Fibroblast of skin of scalp (primary cell): Measurements from ENCODE around the gene ACP5. TPM values are rescaled to one million over a fixed set of nuclear protein-coding genes. Genes with fewer than 3 reads are reported as not detected.
"Not testable (repeated sequence)": the region's sequence is repeated elsewhere in the genome, so short reads cannot be mapped to it uniquely, and the experiment has no call there.

Experiments
- DNase-seq: peaks from one replicate; pipeline ENCODE4 v3.0.0-alpha.2; 2013
- polyA plus RNA-seq, 2 experiments: library from polyadenylated mRNA; unstranded; fragments of 120-200 nt; gene quantifications; one replicate each; pipeline ENCODE4 v1.2.1, GENCODE V29; 2013; ENCODE audit not compliant: insufficient read length in 2 of 2

ACP5 gene
- polyA plus RNA-seq (2013, experiment 1 of 2; ENCODE audit: insufficient read length) = 0.39 TPM
- polyA plus RNA-seq (2013, experiment 2 of 2; ENCODE audit: insufficient read length) = 0.83 TPM

DNA sequence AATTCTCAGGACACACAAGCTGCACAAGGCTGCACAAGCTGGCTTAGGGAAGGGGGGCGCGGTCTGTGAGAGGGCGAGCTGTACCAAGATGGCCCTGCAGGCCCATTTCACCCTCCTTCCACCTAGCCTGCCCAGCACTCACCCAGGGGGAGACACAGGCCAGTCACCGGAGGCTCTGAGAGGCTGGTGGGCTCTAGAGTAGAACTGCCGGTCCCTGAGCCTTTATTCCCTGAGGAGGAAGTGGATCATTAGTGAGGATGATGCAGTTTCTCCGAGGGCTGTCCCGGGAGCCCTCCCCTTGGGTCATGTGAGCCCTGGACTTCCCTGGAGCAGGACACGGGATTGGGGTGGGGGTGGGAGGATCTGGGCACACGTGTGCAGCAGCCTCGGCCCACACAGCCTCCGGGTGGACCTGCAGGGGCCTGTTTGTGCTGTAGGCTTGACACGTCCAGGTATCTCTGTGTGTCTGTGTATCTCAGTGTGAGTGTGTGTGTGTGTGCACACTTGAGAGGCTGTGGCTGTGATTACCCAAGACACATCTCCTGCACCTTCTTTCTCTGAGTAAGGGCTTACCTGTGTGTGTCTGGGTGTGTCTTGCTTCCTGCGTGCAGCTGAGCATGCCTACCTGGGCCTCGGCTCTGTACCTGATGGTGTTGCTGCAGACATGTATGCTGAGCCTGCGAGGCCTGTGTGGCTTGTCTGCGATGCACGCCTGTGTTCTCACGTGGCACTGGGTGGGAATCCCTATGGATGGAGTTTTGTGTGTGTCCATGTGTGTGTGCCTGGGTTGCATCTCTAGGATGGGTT lies at the start of gene ACP5:
Gene ACP5 (minus strand): TSS at position 195 of the 807 bp plus-strand sequence. CDS start 328 bp downstream, outside the sequence.
- DNase-seq = no peak

DNA sequence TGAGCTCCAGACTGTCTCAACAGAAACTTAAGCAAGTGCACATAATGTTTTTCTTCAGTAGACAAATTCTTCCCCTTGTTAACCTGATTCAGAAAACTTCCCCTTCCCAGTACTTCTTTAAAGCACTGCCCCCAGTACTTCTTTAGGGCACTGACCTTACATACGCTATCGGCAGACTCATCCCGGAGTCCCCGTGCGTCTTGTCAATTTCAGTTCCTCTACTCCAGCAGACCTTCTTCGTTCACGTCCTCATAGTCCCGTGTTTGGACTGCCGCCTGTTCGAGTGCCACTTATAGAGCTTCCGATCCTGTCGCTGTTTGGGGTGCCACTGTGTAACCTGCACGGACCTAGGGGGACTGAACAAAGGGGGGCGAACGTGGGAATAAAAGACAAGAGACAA lies 48.8 kb upstream of the ACP5 start:
- no peak for DNase-seq

DNA sequence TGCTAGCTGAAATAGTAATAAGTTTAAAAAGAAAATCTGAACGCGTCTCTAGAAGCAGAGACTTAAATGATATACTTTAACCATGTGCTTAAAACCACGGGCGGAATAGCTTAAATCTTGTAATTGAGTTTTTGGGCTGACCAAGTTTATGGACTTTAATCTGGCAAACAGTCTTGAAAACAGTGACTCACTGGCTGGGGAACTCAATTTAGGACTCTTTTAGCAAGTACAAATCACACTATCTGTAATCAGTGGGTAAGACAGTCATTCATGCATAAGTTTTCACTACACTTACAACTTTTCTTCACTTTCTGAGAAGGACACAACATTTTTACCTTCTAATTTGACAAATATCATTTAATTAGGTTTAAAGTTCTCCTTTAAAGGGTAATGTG lies 46.6 kb upstream of the ACP5 start:
- peak; percentile 52 for DNase-seq

DNA sequence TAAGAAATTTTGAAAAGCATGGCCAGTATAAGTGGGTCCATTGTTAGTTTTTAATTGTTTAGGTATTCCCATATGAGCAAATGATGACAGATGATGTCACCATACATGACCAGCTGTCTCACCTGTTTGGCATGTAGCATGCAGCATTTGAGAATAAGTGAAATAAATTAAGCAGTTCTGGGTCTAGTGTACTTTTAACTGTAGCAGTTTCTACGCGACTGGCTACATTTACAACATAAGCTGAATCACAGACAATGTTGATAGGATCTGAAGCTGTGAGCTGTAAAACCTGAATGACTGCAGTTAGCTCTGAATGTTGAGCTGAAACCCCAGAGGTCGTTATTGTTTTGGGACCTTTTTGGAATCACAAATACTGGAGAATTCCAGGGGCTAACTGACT lies 45.0 kb upstream of the ACP5 start:
- DNase-seq = not testable (repeated sequence)

DNA sequence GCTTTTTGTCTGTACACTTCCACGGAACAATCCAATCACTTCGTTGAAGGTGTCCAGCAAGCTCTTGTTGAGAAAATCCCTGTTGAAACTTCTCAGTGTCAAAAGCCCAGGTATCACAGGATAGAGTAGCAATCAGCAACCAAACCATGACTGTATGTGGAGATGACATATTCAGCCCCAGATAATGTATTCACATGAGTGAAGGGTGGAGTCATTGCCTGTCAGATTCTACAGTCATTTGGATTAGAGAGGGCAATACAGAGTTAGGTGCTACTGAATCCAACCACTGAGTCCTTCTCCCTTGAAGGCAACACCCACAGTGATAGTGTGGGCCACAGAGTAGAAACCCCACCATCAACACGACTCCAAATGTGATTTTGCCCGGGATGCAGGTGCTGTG lies 43.1 kb upstream of the ACP5 start:
- DNase-seq = no peak

DNA sequence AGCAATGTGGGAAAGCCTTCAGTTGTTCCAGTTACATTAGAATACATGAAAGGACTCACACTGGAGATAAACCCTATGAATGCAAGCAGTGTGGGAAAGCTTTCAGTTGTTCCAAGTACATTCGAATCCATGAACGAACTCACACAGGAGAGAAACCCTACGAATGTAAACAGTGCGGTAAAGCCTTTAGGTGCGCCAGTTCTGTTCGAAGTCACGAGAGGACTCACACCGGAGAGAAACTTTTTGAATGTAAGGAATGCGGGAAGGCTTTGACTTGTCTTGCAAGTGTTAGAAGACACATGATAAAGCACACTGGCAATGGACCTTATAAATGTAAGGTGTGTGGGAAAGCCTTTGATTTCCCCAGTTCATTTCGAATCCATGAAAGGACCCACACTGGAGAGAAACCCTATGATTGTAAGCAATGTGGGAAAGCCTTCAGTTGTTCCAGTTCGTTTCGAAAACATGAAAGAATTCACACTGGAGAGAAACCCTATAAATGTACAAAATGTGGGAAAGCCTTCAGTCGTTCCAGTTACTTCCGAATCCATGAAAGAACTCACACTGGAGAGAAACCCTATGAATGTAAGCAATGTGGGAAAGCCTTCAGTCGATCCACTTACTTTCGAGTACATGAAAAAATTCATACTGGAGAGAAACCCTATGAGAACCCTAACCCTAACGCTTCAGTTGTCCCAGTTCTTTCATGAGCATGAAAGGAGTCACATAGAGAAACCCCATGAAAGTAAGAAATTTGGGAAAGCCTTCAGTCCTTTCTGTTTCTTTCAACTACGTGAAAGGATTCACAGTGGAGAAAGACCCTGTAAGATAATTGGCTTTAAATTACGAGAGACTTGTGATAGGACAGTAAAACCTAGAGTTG lies 40.0 kb upstream of the ACP5 start:
- DNase-seq = no peak

DNA sequence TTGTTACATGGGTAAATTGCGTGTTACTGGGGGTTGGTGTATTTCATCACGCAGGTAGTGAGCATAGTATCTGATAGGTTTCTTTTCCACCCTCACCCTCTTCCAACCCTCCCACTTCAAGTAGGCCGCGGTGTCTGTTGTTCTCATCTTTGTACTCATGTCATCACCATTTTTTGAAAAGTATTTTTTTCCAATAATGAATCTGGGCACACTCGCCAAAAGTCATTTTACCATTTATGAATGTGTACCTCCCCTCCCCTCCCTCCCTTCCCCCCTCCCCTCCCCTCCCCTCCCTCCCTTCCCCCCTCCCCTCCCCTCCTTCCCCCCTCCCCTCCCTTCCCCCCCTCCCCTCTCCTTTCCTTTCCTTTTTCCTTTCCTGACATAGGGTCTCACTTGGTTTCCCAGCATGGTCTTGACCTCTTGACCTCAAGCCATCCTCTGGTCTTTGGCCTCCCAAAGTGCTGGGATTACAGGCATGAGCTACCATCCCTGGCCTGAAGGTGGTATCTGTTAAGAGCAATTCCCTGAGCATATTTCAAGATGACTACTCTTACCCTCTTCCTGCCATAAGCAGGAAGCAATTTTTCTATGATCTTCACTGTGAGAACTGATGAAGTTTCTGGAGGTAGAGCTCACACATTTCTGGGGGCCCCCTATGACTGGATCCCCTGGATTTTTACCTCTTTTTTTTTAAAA lies 35.5 kb upstream of the ACP5 start:
- no peak for DNase-seq

DNA sequence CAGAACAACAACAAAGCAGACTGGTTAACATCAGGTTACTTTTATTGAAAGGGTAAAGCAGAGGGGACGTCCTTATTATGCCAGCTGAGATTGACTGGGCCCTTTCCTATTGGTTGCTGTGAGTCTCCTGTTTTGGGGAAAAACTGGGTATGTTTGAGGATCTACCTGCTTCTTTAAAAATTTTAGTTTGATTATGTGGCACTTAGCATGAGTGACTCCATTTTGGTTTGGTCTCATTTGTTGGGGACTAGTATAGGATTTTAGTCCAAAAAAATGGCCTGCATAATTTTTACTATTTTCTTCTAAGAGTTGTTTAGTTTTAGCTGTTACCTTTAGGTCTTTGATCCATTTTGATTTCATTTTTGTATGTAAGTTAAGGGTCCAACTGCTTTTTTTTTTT lies 34.3 kb upstream of the ACP5 start:
- DNase-seq = no peak

DNA sequence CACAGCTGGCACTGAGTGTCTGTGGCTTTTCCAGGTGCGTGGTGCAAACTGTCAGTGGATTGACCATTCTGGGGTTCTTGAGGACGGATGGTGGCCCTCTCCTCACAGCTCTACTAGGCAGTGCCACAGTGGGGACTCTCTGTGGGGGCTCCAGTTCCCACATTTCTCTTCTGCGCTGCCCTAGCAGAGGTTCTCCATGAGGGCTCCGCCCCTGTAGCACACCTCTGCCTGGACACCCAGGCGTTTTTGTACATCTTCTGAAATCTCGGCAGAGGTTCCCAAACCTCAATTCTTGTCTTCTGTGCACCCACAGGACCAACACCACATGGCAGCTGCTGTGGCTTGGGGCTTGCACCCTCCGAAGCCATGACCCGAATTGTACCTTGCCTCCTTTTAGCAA lies 29.0 kb upstream of the ACP5 start:
- no peak for DNase-seq

DNA sequence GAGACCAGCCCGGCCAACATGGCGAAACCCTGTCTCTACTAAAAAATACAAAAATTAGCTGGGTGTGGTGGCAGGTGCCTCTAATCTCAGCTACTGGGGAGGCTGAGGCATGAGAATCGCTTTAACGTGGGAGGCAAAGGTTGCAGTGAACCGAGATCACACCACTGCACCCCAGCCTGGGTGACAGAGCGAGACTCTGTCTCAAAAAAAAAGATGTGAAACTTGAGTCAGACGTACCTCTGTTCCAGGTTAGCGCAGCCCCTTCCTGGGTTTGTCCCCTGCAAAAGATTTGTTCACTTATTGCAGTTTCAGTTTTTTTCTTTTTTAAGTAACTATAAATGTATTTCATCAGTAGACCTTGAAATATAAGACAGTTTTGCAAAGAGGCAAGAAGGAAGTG lies 22.3 kb upstream of the ACP5 start:
- not testable (repeated sequence) for DNase-seq

DNA sequence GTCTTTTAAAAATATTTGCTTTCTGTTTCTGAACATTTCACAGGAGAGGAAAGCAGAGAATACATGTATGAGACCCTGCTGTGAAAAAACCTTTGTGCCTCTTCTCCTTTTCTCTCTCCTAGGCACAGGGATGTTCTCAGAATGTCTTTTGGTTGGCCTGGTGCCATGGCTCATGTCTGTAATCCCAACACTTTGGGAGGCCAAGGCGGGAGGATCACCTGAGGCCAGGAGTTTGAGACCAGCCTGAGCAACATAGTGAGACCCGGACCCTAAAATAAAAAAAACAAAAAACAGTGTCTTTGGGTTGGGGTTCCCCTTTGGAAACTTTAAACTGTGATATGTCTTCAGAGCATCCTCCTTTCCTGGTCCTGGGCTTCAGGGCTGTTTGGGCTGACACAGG lies 21.3 kb upstream of the ACP5 start:
- no peak for DNase-seq

DNA sequence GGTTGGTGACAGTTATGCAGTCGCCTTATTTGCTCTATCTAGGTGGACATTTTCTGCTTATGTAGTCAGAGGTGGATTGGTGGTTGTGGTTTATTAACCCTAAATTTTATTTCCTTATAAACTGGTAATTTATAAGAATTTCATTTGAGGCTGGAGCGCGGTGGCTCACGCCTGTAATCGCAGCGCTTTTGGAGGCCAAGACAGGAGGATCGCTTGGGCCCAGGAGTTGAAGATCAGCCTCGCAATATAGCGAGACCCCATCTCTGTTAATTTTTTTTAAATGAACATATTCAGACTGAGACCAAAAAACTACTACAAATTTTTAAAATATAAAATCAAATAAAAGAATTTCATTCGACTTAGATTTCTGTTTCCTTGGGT lies 20.6 kb upstream of the ACP5 start:
- DNase-seq = no peak

DNA sequence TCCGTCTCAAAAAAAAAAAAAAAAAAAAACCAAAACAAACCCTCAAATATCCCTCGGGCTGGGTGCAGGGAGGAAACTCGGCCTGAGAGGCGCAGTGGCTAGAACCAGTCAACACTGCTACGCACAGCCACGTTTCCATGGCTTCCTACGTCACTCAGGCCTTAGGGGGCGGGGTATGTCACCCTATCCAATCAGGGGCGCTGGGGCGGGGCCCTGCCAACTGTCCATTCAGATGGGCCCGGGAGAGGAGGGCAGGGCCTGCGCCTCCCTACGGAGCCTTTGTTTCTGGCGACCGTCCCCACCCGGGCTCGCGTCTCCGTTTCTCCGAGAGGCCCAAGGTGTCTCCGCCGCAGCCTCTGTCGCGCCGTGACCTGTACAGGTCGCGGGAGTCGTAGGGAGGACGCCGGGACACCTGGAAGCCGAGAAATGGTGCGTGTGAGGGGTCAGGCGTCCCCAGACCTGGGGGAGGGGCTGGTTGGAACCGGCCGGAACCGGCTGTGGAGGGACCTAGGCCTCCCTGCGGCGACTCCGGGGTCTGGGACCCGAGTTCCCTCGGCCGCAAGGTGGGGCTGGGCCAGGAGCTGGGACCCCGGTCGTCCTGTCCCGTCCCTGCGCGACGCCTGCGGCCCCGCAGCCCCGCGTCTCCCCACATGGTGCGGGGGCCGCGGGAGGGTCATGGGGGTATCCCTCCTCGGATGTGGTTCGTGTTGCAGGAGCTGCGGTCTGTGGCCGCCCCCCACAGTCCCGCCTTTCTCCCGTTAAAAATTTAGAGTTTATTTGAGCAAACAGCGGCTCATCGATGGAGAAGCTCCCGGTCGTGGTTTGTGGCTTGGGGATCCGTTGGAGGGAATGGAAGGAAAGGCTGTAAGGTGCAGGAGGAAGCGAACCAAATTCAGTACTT lies 20.0 kb upstream of the ACP5 start, which contains the start of gene ZNF627:
Gene ZNF627 (plus strand): TSS at position 282 of the 901 bp plus-strand sequence. CDS start 145 bp downstream, at position 427.
- peak; percentile 99 for DNase-seq

DNA sequence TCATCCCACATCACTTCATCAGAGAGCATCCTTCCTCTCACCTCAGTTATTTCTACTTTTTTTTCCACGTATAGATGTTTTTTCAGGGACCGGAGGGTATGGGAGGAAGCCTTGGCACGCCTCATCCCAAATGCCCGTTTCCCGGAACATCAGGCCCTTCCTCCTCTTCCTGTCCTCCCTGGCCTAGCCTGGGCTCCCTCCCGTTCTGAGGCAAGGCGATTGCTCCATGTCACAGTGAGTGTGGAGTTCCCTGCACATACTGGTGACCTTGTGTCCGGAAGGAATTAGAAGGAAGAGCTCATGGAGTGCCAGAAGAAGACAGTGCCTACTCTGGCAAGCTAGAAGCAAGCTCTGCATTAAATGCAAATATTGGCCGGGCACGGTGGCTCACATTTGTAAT lies 18.7 kb upstream of the ACP5 start:
- DNase-seq = no peak

DNA sequence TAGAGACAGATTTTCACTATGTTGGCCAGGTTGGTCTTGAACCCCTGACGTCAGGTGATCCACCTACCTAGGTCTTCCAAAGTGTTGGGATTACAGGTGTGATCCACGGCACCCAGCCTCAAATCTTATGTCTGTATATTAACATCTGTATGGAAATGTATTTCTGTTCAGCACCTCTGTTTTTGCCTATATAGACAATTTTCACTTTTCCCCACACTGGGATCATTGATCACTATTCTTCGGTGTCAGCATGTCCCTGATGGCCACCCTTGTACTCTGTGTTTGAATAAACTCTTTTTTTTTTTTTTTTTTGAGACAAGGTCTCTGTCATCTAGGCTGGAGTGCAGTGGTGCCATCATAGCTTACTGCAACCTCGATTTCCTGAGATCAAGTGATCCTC lies 16.6 kb upstream of the ACP5 start:
- DNase-seq = no peak

DNA sequence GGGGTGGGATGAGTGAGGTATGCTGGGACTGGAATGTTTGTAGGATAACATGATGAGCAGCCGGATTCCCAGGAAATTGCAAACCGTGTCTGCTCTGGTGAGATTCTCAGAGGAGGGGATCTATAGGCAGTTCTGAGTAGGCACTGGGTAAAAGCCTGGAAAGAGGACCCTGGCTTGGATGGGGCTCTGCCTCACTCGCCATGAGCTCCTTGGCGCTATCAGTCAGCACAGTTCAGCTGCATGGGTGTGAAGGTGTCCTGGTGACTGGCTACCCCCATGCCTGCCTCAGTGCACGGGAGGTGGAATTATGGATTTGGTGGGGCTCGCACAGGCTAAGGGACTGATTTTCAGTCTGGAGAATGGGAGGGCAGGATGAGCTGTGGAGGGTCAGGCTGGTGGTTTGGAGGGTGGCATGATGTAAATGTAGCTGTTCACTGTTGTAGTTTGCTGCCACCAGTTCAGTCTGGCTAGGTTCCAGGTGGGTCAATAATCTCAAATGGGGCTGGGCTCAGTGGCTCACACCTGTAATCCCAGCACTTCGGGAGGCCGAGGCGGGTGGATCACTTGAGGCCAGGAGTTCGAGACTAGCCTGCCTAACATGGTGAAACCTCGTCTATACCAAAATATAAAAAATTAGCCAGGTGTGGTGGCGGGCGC lies 10.7 kb upstream of the ACP5 start:
- no peak for DNase-seq

DNA sequence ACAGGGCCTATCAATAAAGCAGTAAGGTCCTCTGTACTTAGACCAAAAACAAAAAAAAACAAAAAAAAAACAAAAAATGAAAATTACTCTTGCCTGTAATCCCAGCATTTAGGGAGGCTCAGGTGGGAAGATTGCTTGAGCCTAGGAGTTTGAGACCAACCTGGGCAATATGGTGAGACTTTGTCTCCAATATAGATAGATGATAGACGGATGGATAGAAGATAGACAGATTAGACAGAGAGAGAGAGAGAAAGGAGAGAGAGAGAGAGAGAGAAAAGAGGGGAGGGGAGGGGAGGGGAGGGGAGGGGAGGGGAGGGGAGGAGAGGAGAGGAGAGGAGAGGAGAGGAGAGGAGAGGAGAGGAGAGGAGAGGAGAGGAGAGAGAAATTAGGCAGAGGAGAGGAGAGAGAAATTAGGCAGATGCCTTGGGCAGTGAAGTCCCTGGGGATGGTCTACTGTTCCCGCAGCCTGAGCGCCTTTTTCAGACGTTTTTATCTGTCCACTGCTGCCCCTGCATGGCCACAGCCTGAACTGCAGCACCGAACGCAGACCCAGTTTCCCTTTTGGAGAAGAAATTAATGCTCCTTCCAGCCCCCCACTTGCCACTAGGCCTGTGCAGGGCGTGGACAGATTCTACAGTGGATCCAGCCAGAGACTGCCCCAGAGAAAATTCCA lies 10.0 kb upstream of the ACP5 start:
- peak; percentile 76 for DNase-seq

DNA sequence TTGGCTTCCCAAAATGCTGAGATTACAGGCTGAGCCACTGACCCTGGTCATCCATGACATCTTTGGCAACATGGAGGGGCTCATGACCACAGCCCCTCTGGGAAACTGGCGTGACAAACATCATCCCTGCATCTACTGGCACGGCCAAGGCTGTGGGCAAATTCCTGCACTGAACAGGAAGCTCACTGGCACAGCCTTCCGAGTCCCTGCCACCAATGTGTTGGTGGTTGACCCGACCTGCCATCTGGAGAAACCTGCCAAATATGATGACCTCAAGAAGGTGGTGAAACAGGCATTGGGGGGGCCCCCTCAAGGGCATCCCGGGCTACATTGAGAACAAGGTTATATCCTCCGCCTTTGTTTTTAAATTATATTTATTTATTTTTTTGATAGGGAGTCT lies 8.9 kb upstream of the ACP5 start:
- no peak for DNase-seq

DNA sequence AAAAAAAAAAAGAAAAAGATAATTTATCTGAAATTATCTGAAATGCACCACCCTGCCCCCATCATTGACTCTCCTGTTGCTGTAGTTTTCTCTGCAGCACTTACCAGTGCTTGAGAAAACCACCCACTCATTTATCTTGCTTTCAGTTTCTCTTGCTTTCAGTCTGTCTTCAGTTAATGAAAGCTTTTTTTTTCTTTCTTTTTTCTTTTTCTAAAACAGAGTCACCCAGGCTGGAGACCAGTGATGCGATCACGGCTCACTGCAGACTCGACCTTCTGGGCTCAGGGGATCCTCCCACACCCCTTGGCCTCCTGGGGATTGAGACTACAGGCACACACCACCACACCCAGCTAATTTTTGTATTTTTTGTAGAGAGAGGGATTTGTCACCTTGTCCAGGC lies 4.3 kb upstream of the ACP5 start:
- DNase-seq = no peak

DNA sequence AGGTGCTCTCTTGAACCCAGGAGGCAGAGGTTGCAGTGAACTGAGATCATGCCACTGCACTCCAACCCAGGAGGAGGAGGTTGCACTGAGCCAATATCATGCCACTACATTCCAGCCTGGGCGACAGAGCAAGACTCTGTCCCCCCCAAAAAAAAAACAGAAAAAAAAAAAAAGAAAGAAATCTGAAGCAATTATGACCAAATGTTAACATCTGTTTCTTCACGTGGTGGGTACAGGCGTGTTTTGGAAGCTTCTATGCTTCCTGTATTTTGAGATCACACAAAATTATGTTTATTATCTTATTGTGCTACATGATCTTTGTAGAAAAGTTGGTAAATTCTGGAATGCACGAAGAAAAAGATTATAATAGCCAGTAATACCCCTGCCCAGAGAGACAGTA lies 2.7 kb upstream of the ACP5 start:
- no peak for DNase-seq
